ENCODE results near the gene HNRNPH1. TPM values are rescaled to one million over a fixed set of nuclear protein-coding genes. Genes with fewer than 3 reads are reported as not detected.
A peak's percentile ranks its signal among the peaks of the same experiment; 100 is the strongest.
"Not testable (repeated sequence)": the region's sequence is repeated elsewhere in the genome, so short reads cannot be mapped to it uniquely, and the experiment has no call there.

HNRNPH1 gene
- total RNA-seq, 1 donor from 2014 or later = 1,138 TPM

GRCh38 chr5:179653135-179653534 is 29.7 kb upstream of the HNRNPH1 start:
- not testable (repeated sequence) for H3K9me3 Mint-ChIP-seq; H3F3A ChIP-seq (ENCODE audit: low read depth); H2AFZ ChIP-seq (replicated peaks); DNase-seq (ENCODE audit: low spot score); H3K4me1 Mint-ChIP-seq; H3K27me3 Mint-ChIP-seq (ENCODE audit: insufficient read depth, low read depth); H3K4me2 ChIP-seq; H3K4me3 Mint-ChIP-seq; H3K27ac ChIP-seq; H3K27ac Mint-ChIP-seq; H3K4me1 ChIP-seq; H3K9me3 ChIP-seq (ENCODE audit: low read depth); H3K36me3 Mint-ChIP-seq; H3K36me3 ChIP-seq; H4K20me1 ChIP-seq (ENCODE audit: low read depth); H3K9ac ChIP-seq; H3K4me3 ChIP-seq; H3K27me3 ChIP-seq; H3K79me2 ChIP-seq (ENCODE audit: low read depth)

GRCh38 chr5:179650245-179650644 is 26.8 kb upstream of the HNRNPH1 start:
- H3K4me3 ChIP-seq; H2AFZ ChIP-seq (replicated peaks); H3K36me3 ChIP-seq; DNase-seq (ENCODE audit: low spot score); H3K4me1 ChIP-seq; H3F3A ChIP-seq (ENCODE audit: low read depth); H3K4me1 Mint-ChIP-seq; H3K27me3 ChIP-seq; H3K9ac ChIP-seq; H3K27ac Mint-ChIP-seq; H4K20me1 ChIP-seq (ENCODE audit: low read depth); H3K36me3 Mint-ChIP-seq; H3K27ac ChIP-seq; H3K79me2 ChIP-seq (ENCODE audit: low read depth); H3K27me3 Mint-ChIP-seq (ENCODE audit: insufficient read depth, low read depth); H3K9me3 Mint-ChIP-seq; H3K4me3 Mint-ChIP-seq; H3K9me3 ChIP-seq (ENCODE audit: low read depth); H3K4me2 ChIP-seq: not testable (repeated sequence)

- not testable (repeated sequence) for H3K9me3 Mint-ChIP-seq; H3K9me3 ChIP-seq (ENCODE audit: low read depth); H2AFZ ChIP-seq (replicated peaks); H3K4me3 Mint-ChIP-seq; H3K9ac ChIP-seq; H3K4me3 ChIP-seq; H3K27ac ChIP-seq; H3K27ac Mint-ChIP-seq; H3K36me3 Mint-ChIP-seq; H4K20me1 ChIP-seq (ENCODE audit: low read depth); H3K27me3 Mint-ChIP-seq (ENCODE audit: insufficient read depth, low read depth); DNase-seq (ENCODE audit: low spot score); H3K4me1 ChIP-seq; H3K27me3 ChIP-seq; H3K4me1 Mint-ChIP-seq; H3K36me3 ChIP-seq; H3F3A ChIP-seq (ENCODE audit: low read depth); H3K79me2 ChIP-seq (ENCODE audit: low read depth); H3K4me2 ChIP-seq
These were observed 25.8 kb upstream of the HNRNPH1 start for GRCh38 chr5:179649166-179649703.

GRCh38 chr5:179648410-179648809 is 24.9 kb upstream of the HNRNPH1 start:
- TF ChIP-seq EZH2 (IDR thresholded peaks at IDR 0.05) = no peak
- TF ChIP-seq EZH2phosphoT487 (IDR thresholded peaks at IDR 0.05) = no peak
- TF ChIP-seq CTCF (IDR thresholded peaks at IDR 0.05) = no peak
- Mint-ChIP-seq H3K27me3 (ENCODE audit: insufficient read depth, low read depth) (peaks cover 6% of the 10 kb centered on the region), H3K4me1 (no peaks in the 10 kb centered on the region), H3K36me3 (no peaks in the 10 kb centered on the region), H3K9me3 (peaks cover 3% of the 10 kb centered on the region), H3K27ac (no peak overlapping the region), H3K4me3 (no peak overlapping the region)
- H3K4me2 ChIP-seq = no peak overlapping the region
- H3K4me3 ChIP-seq = no peak overlapping the region
- no peaks in the 10 kb centered on the region for H4K20me1 ChIP-seq (ENCODE audit: low read depth)
- H3K36me3 ChIP-seq = no peaks in the 10 kb centered on the region
- no peaks in the 10 kb centered on the region for H3F3A ChIP-seq (ENCODE audit: low read depth)
- no peak overlapping the region for H3K9ac ChIP-seq
- H3K27ac ChIP-seq = no peak overlapping the region
- DNase-seq (ENCODE audit: low spot score) = no peak
- H3K4me1 ChIP-seq = no peaks in the 10 kb centered on the region
- H3K79me2 ChIP-seq (ENCODE audit: low read depth) = no peaks in the 10 kb centered on the region
- no peak overlapping the region for H2AFZ ChIP-seq (replicated peaks)
- no peaks in the 10 kb centered on the region for H3K27me3 ChIP-seq
- H3K9me3 ChIP-seq (ENCODE audit: low read depth) = no peaks in the 10 kb centered on the region

- not testable (repeated sequence) for H3K36me3 ChIP-seq; H4K20me1 ChIP-seq (ENCODE audit: low read depth); H3K9me3 ChIP-seq (ENCODE audit: low read depth); DNase-seq (ENCODE audit: low spot score); H3K9me3 Mint-ChIP-seq; H3K27me3 Mint-ChIP-seq (ENCODE audit: insufficient read depth, low read depth); H3K79me2 ChIP-seq (ENCODE audit: low read depth); H3K4me3 ChIP-seq; H3K27ac Mint-ChIP-seq; H3K36me3 Mint-ChIP-seq; H3K27ac ChIP-seq; H3K4me1 Mint-ChIP-seq; H3F3A ChIP-seq (ENCODE audit: low read depth); H3K9ac ChIP-seq; H3K4me2 ChIP-seq; H3K27me3 ChIP-seq; H3K4me1 ChIP-seq; H3K4me3 Mint-ChIP-seq
- peak overlapping the region; percentile 7 for H2AFZ ChIP-seq (replicated peaks)
These were observed 21.3 kb upstream of the HNRNPH1 start for GRCh38 chr5:179644766-179645165.

GRCh38 chr5:179643141-179643920 is 19.9 kb upstream of the HNRNPH1 start:
- not testable (repeated sequence) for H3K4me3 Mint-ChIP-seq

GRCh38 chr5:179642626-179643025 is 19.2 kb upstream of the HNRNPH1 start:
- not testable (repeated sequence) for H3K9me3 Mint-ChIP-seq; H3K9ac ChIP-seq; H3F3A ChIP-seq (ENCODE audit: low read depth); H3K36me3 ChIP-seq; H3K4me1 ChIP-seq; H3K4me3 ChIP-seq; H3K27ac ChIP-seq; H3K4me1 Mint-ChIP-seq; H3K27me3 Mint-ChIP-seq (ENCODE audit: insufficient read depth, low read depth); H3K27me3 ChIP-seq; H2AFZ ChIP-seq (replicated peaks); H3K36me3 Mint-ChIP-seq; H3K4me2 ChIP-seq; H3K79me2 ChIP-seq (ENCODE audit: low read depth); H4K20me1 ChIP-seq (ENCODE audit: low read depth); H3K27ac Mint-ChIP-seq; H3K9me3 ChIP-seq (ENCODE audit: low read depth); H3K4me3 Mint-ChIP-seq; DNase-seq (ENCODE audit: low spot score)

More at GRCh38 chr5:179643141-179643920, 19.9 kb upstream of the HNRNPH1 start:
- H3K27ac Mint-ChIP-seq; H3K27me3 Mint-ChIP-seq (ENCODE audit: insufficient read depth, low read depth); H3K27ac ChIP-seq; H3K4me3 ChIP-seq; H3K4me1 Mint-ChIP-seq; H3K4me2 ChIP-seq; H3K4me1 ChIP-seq; H4K20me1 ChIP-seq (ENCODE audit: low read depth); H3F3A ChIP-seq (ENCODE audit: low read depth); H3K27me3 ChIP-seq; H2AFZ ChIP-seq (replicated peaks); H3K36me3 Mint-ChIP-seq; DNase-seq (ENCODE audit: low spot score); H3K9me3 ChIP-seq (ENCODE audit: low read depth); H3K79me2 ChIP-seq (ENCODE audit: low read depth); H3K9ac ChIP-seq; H3K9me3 Mint-ChIP-seq; H3K36me3 ChIP-seq: not testable (repeated sequence)

All from neural progenitor cell (in vitro differentiated cells).